SKM-1 (cell line): ENCODE data around the gene CDC42EP5.
"Not testable (repeated sequence)": the region's sequence is repeated elsewhere in the genome, so short reads cannot be mapped to it uniquely, and the experiment has no call there.

ENCODE experiments used
- DNase-seq: peaks from one replicate; lab custom pipeline; 2025; ENCODE audit not compliant: unreplicated experiment; lab: John Stamatoyannopoulos, UW

Gene CDC42EP5

DNA sequence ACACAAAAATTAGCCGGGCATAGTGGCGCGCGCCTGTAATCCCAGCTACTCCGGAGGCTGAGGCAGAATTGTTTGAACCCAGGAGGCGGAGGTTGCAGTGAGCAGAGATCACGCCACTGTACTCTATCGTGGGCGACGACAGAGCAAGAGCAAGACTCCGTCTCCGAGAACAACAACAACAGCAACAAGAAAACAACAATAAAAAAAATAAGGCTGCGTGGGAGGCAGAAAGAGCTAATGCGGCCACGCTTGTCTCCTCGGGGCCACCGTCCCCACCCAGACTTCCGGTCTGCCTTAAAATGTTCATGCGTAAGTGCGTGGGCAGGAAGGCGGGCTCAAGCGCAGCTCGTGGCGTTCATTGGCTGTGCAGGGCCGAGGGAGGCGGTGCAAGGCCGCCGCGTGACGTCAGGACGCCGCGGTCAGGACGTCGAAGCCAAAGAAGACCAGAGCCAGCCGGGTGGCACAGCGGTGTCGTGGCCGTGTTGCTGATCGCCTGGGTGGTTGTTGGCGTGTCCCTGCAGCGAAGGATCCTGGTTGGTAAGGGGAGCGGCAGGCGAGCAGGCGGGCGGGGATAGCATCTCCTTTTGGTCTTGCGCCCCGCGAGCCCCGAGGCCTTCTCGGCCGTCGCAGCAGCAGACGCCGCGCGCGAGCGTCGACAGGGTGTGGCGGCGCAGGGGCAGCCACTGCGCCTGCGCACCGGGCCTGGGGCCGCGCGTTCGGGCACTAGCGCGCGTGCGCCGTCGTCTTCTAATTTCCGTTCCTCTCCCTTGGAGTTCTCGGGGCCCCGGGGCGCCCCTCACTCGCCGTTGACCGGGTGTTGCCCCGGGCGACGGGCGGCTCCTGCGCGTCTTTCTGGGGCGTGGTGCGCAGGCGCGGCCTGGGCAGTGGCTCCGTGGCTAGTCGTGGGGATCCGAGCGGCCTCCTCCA is 24.1 kb downstream of the CDC42EP5 start, which contains the start of gene LENG8:
Gene LENG8 (plus strand): TSS at position 426 of the 927 bp plus-strand sequence. CDS start 2,146 bp downstream, outside the sequence.
- peak; percentile 56 for DNase-seq

GRCh38 chr19:54448040-54448773 is 24.9 kb downstream of the CDC42EP5 start:
- no peak for DNase-seq

- not testable (repeated sequence) for DNase-seq
Observed at GRCh38 chr19:54446349-54446748, 26.7 kb downstream of the CDC42EP5 start.

GRCh38 chr19:54444737-54445136 is 28.4 kb downstream of the CDC42EP5 start:
- no peak for DNase-seq

GRCh38 chr19:54440641-54441040 is 32.5 kb downstream of the CDC42EP5 start:
- no peak for DNase-seq

- no peak for DNase-seq
Observed at GRCh38 chr19:54439174-54439851, 33.8 kb downstream of the CDC42EP5 start.

DNA sequence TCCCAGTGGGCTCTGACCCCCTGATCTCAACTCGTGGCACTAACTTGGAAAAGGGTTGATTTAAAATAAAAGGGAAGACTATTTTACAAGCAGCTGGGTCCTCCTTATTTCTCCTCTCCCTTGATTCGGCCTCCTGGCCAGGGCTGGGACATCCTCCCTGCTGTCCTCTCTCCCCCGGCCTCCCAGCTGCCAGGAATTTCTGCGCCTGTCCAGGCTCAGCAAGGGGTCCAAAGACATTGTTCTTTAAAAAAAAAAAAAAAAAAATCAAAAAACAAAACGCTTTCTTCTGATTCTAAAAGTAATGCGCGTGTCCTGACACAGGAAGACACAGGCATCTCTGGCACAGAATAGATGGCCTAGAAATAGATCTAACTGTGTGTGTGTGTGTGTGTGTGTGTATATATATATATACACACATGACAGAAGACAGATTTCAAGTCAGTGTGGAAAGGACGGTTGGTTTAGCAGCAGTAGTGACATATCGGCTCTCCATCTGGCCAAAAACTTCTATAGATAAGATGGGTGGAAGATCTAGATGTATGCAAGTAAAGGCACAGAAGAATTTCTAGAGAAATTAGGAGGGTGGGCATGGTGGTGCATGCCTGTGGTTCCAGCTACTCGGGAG is 36.4 kb downstream of the CDC42EP5 start:
- no peak for DNase-seq

GRCh38 chr19:54436031-54436523 is 37.0 kb downstream of the CDC42EP5 start:
- no peak for DNase-seq

DNA sequence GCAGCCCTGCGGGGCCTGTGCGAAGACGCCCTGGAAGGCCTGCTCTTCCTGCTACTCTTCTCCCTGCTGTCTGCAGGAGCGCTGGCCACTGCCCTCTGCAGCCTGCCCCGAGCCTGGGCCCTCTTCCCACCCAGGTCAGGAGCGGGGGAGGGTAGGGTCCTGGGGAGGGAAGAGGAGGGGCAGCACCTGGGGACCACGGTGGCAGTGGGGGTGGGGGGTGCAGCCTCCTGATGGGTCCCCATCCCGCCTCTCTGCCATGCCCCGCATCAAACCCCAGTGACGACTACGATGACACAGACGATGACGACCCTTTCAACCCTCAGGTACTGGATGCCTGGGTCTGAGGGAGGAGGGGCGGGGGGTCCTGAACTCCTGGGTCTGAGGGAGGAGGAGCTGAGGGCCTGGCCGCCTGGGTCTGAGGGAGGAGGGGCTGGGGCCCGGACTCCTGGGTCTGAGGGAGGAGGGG is 37.5 kb downstream of the CDC42EP5 start:
- no peak for DNase-seq

DNA sequence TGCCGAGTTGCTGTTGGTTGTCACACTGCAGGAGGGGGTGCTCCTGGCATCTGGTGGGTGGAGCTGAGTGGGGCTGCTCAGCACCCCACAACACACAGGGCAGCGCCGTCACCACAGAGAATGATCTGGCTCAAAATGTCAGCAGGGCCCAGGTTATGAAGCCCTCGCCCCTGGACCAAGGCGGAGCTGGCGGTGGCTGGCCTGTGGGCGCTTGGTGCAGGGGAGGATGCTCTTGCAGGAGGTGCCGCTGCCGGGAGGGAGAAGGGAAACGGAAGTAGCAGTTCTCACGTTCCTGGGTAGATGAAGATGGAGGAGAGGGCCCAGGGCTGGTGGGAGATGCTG is 38.3 kb downstream of the CDC42EP5 start:
- no peak for DNase-seq

GRCh38 chr19:54434112-54434872 is 38.8 kb downstream of the CDC42EP5 start:
- no peak for DNase-seq

- no peak for DNase-seq
Observed at GRCh38 chr19:54433697-54434096, 39.4 kb downstream of the CDC42EP5 start.

- DNase-seq = no peak
Observed at GRCh38 chr19:54432144-54432738, 40.9 kb downstream of the CDC42EP5 start.

DNA sequence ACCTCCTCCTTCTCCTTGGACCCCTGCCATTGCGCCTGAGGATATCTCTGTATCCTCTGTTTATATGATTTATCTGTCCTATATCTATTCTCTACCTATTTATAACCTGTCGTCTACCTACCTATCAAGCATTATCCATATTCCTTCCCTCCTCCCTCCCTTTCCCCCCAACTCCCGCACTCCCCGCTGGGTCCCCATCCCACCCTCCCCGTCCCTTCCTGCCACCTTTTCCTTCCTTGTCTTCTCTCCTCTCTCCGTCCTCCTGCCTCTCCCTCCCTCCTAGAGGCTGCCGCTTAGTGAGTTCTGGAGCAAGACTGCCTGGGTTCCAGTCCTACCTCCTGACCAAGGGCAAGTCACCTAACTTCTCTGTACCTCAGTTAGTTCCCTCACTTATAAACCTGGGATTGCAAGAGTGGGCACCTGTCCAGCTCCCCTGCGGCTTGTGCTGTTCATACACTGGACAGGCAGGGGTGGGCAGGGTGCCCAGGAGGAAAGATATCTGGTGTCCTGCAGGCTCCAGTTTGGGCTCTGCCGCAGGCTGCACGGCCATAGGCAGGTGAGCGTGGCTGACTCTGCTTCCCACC is 41.7 kb downstream of the CDC42EP5 start:
- no peak for DNase-seq

- DNase-seq = no peak
Observed at GRCh38 chr19:54430306-54431254, 42.5 kb downstream of the CDC42EP5 start.

DNA sequence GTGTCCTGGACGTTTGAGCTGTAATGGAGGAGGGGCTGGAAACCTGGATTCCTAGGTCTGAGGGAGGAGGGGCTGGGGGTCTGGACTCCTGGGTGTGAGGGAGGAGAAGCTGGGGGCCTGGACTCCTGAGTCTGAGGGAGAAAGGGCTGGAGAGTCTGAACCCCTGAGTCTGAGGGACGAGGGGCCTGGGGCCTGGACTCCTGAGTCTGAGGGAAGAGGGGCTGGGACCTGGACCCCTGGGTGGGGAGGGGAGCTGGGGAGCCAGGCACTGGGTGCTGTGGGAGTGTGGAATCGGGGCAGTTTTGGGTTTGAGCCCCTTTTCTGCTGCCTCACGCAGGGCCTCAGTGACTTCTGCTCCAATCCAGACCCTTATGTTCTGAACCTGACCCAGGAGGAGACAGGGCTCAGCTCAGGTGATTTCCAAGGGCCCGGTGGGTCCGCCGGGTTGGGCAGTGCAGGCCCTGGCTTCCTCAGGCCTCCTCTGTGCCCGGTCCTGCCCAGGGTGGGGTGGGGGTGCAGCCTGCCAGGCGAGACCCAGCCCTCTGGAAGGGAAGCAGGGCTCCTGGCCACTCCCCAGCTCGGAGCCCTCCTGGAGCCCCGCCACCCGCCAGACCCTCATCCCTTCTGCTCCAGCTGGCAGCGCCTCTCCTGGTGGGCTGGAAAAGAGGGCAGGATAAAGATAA is 43.4 kb downstream of the CDC42EP5 start:
- no peak for DNase-seq

DNA sequence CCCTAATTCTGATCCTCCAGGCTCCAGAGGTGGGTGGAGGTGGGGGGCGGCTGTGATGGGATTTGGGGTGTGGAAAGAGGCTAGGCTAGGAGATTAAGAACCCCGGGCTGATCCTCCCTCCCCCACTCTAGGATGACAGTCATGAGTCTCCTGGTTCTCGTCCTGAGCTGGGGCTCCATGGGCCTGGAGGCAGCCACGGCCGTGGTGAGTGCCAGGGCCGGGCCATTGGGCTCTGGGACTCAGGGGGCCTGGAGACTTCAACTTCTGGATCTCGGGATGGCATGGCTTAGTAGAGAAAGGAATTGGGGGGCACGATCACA is 44.0 kb downstream of the CDC42EP5 start:
- no peak for DNase-seq
